SIG-M5 treated with dmso at 0.1 percent for 504 hours (cell line): ENCODE data around the gene TAF3.

ENCODE experiments used
- DNase-seq: peaks from one replicate; lab custom pipeline; 2025; ENCODE audit not compliant: unreplicated experiment; lab: John Stamatoyannopoulos, UW

TAF3 gene

GRCh38 chr10:8054494-8055407 is 236.4 kb downstream of the TAF3 start, which contains the start of gene GATA3:
Gene GATA3 (plus strand): TSS chr10:8054688. CDS start chr10:8055656, 968 bp downstream.
- peak; percentile 69 for DNase-seq

GRCh38 chr10:8055420-8056349 is 237.4 kb downstream of the TAF3 start:
- DNase-seq = no peak

- DNase-seq = no peak
Observed at GRCh38 chr10:8056378-8056777, 238.1 kb downstream of the TAF3 start.

GRCh38 chr10:8056871-8057331 is 238.6 kb downstream of the TAF3 start:
- DNase-seq = no peak

GRCh38 chr10:8057636-8058273 is 239.4 kb downstream of the TAF3 start:
- no peak for DNase-seq

DNA sequence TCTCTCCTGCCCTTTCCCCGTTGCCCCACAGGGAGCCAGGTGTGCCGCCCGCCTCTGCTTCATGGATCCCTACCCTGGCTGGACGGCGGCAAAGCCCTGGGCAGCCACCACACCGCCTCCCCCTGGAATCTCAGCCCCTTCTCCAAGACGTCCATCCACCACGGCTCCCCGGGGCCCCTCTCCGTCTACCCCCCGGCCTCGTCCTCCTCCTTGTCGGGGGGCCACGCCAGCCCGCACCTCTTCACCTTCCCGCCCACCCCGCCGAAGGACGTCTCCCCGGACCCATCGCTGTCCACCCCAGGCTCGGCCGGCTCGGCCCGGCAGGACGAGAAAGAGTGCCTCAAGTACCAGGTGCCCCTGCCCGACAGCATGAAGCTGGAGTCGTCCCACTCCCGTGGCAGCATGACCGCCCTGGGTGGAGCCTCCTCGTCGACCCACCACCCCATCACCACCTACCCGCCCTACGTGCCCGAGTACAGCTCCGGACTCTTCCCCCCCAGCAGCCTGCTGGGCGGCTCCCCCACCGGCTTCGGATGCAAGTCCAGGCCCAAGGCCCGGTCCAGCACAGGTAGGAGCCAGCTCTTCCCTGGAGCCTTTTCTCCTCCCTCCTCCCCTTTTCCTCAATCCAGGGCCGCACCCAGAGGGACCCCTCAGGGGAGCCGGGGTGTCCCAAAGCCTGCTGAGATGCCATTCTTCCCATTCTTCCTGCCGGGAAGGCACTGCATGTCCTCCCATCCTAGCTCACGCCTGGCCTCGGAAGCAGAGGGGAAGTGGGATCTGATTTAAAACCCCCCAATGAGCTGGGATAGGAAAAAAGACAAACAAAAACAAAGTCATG is 240.2 kb downstream of the TAF3 start:
- no peak for DNase-seq

- DNase-seq = no peak
Observed at GRCh38 chr10:8059191-8059936, 241.1 kb downstream of the TAF3 start.

DNA sequence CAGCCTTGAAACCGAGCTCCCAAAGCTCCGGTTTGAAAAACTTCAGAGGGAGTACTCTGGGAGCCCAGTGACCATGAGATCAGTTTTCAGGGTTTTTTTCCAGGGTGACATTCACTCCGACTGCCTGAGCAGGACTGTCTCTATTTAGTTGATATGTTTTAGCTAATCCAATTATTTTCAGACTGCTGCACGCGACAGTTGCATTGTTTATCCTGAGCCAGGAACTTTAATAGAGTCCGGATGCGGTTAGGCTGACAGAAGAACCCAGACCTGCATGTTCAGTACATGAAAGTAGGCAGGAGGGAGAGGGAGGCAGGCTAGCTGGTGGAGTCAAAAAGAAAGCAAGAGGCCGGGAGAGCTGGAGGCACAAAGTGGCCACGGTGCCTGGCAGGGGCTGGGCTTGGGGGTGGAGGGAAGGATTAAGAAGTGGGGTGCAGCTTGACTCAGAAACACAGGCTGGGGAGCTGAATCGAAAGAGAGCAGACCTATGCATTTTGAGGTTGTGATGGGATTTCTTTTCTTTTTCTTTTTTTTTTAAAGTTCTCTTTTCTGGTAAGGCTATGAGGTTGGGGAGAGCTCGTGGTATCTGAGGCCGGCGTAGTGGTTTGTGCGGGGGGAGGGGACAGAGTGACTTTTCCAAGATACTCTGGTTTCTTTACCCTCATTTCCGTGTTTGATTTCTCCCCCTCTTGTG is 241.9 kb downstream of the TAF3 start:
- DNase-seq = no peak

DNA sequence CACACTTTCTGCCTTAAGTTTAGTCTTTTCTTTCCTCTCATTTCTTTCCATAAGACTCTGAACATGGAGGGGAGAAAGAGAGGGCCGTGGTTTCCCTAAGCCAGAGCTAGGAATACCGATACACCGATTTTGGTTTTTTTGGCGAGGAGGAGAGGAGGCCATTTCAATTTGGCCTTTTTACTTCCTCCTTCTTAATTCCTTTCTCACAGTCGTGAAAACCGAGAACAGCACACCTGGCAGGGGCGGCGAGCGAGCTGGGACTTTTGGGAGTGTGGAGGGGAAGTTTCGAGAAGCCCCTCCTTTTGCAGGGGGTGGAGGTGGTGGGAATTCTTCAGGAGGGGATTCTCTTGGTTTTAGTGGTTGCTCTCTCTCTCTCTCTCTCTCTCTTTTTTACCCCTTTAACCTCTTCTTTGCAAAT is 242.4 kb downstream of the TAF3 start:
- no peak for DNase-seq

DNA sequence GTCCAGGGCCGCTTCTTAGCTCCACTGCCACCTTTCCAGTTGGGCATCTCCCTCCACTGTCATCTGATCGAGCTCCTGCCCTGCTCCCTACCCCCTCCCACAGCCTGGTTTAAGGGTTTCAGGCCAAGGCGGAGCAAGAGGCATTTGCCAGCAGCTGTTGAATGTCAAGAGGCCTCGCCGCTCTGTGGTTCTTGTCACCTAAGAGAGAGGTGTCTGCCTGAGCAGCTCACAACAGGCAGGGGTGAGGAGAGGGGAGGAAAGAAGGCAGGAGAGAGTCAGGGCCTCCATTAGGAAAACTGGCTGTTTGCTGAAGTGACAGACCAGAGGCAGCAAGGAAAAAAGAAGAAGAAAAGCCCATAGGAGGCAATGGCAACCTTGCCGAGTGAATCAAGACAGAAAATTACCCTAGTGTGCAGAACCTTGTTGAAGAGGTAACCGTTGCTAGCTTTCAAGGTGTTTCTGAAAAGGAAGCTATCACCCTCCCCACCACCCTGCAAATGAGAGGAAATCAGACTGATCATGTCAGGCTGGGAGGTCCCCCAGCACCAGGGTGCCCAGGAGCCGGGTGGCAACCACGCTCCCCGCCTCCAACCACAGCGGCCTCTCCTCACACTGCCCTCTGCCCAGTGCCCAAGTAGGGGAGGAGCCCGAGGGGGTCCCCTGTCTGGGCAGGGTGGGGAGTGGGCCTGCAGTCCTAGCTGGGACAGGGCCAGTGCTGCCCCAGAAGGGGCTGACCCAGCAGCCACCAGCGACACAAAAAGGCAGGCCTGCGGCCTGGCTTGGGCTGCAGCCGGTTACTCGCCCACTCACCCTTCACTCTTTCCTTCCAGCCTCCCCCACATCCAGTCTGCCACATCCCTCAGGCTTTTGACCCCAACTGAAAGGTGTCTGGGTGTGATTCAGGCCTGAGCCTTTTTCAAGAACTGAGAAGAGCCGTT is 243.2 kb downstream of the TAF3 start:
- DNase-seq = no peak

- DNase-seq = no peak
Observed at GRCh38 chr10:8063128-8063908, 245.0 kb downstream of the TAF3 start.

DNA sequence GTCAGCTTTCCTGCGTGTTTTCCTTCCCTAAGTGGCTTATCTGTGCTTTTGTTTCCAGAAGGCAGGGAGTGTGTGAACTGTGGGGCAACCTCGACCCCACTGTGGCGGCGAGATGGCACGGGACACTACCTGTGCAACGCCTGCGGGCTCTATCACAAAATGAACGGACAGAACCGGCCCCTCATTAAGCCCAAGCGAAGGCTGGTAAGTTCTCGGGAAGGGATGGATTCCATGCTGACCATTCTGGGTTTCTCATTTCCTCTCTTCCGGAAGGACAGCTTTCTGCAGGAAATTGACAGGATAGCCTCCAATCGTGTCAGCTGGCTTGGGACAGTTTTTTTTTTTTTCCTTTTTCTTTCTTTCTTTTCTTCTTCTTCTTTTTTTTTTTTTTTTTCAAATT is 245.6 kb downstream of the TAF3 start:
- no peak for DNase-seq

GRCh38 chr10:8064436-8064835 is 246.1 kb downstream of the TAF3 start:
- no peak for DNase-seq

DNA sequence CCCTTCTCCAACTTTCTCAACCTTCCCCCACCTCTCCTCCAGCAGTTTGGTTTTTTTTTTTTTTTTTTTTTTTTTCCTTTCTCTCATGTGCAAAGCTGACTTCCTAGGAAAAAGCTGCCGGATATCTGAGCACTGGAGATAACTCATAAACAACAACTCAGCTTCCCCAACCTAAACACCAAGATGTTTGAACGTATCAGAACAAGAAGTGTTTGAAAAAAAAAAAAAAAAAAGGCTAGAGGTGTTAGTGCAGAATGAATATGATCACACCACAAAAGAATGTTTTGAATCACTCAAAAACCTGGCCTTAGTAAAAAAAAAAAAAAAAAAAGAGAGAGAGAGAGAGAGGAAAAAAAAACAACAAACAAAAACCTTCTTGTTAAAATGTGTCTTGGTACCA is 247.3 kb downstream of the TAF3 start:
- DNase-seq = no peak

DNA sequence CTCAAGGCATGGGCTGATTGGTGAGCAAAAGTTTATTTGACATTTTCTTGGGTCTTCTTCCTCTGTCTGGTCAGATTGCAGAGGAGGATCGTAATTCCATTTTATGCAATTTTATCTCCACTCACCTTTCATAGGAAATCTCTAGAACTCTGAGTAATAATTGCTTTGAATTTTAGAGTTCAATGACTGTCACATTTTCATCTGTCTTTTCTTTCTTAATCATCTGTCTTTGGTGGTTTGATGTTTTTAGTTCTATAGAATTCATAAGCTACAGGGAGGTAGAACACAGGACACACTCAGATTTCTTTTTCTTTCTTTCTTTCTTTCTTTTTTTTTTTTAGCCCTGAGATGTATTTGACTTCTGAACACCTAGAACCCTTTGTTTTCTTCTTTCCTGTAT is 247.8 kb downstream of the TAF3 start:
- DNase-seq = no peak
